ENCODE measurements around the gene FAAP20.

DNA sequence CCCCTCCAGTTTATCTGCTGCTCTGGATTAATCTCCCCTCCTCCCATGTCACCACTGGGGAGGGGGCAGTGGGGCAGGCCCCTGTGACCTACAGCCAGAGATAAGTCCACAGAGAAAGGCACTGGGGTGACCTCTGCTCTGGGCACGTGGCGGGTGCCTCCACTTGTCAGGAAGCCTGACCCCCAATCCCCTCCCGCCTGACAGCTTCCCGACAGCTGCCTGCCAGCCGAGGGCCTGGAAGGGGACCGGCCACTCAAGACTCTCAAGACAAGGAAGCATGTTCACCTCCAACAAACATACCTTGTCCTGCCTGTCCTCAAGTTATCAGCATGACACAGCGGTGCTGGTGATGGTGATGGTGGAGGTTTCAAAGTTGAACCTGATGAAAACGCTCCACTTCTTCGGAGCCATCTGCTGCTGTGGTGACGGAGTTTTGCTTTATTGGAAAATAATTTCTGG, 3.2 kb upstream of the FAAP20 start:
- no peak for TF ChIP-seq CTCF (IDR thresholded peaks at IDR 0.05; ENCODE audit: insufficient read depth, low read depth, low read length)
- TF ChIP-seq EZH2 (IDR thresholded peaks at IDR 0.05; ENCODE audit: insufficient read depth, low read length), result no peak
